Hepatocyte (in vitro differentiated cells): ENCODE results near the gene ECSIT. TPM values are rescaled to one million over a fixed set of nuclear protein-coding genes. Genes with fewer than 3 reads are reported as not detected.

Experiments used
- DNase-seq: peaks from one replicate; pipeline ENCODE4 v3.0.0-alpha.2; 2016; ENCODE audit warnings: low spot score
- H2AFZ ChIP-seq: fragments of 200-600 bp; sonication (generic); 2 replicates; pipeline ENCODE4 v1.6.0; 2016; ENCODE audit warnings: antibody characterized with exemption, mild to moderate bottlenecking
- H3K27ac ChIP-seq: fragments of 200-600 bp; sonication (generic); 2 replicates; pipeline ENCODE4 v1.5.1; 2016; ENCODE audit warnings: mild to moderate bottlenecking
- H3K27me3 ChIP-seq: fragments of 200-600 bp; sonication (generic); 2 replicates; pipeline ENCODE4 v1.6.1; 2016
- H3K36me3 ChIP-seq: fragments of 200-600 bp; sonication (generic); replicated peaks from 2 replicates; pipeline ENCODE4 v1.5.1; 2016; ENCODE audit warnings: low read depth; ENCODE audit not compliant: insufficient read depth
- H3K4me1 ChIP-seq: fragments of 200-600 bp; sonication (generic); 2 replicates; pipeline ENCODE4 v1.5.1; 2016; ENCODE audit warnings: mild to moderate bottlenecking, moderate library complexity; ENCODE audit not compliant: insufficient read depth
- H3K4me2 ChIP-seq: fragments of 200-600 bp; sonication (generic); 2 replicates; pipeline ENCODE4 v1.6.0; 2016
- H3K4me3 ChIP-seq: fragments of 200-600 bp; sonication (generic); 2 replicates; pipeline ENCODE4 v1.5.1; 2016; ENCODE audit warnings: mild to moderate bottlenecking
- H3K79me2 ChIP-seq: fragments of 200-600 bp; sonication (generic); 2 replicates; pipeline ENCODE4 v1.6.0; 2017; ENCODE audit warnings: mild to moderate bottlenecking
- H3K9me2 ChIP-seq: fragments of 200-600 bp; sonication (generic); replicated peaks from 2 replicates; pipeline ENCODE4 v1.6.0; 2017; ENCODE audit warnings: mild to moderate bottlenecking; ENCODE audit not compliant: insufficient read depth
- H3K9me3 ChIP-seq: fragments of 200-600 bp; sonication (generic); 2 replicates; pipeline ENCODE4 v1.5.1; 2016; ENCODE audit warnings: low read depth, mild to moderate bottlenecking
- H4K20me1 ChIP-seq: fragments of 200-600 bp; sonication (generic); 2 replicates; pipeline ENCODE4 v1.6.0; 2016; ENCODE audit warnings: mild to moderate bottlenecking; ENCODE audit not compliant: insufficient read depth, poor library complexity, severe bottlenecking
- EZH2 ChIP-seq: fragments of 200-600 bp; sonication (generic); IDR thresholded peaks from 2 replicates; pipeline ENCODE4 v1.6.1; 2016; ENCODE audit warnings: antibody characterized with exemption, mild to moderate bottlenecking, borderline replicate concordance
- EZH2phosphoT487 ChIP-seq: fragments of 200-600 bp; sonication (generic); IDR thresholded peaks from one replicate; pipeline ENCODE4 v1.6.1; 2018; ENCODE audit warnings: antibody characterized with exemption, mild to moderate bottlenecking, low read depth, moderate library complexity; ENCODE audit not compliant: unreplicated experiment, severe bottlenecking
- WGBS: methylation state at CpG from one replicate; pipeline ENCODE4 v1.1.6; 2016; ENCODE audit warnings: low lambda C conversion rate; ENCODE audit errors: missing lambda C conversion rate; 5-methylcytosine and 5-hydroxymethylcytosine counted together
- polyA plus RNA-seq: library from polyadenylated mRNA; unstranded; fragments of >200 nt; fragmentation: Nextera tagmentation; extraction: Ambion mirVana; gene quantifications from 2 replicates; pipeline ENCODE4 v1.2.1, GENCODE V29; 2016
- total RNA-seq: library from RNA; depleted of rRNA; stranded (reverse); fragments of >200 nt; gene quantifications from 2 replicates; pipeline ENCODE4 v1.2.3, GENCODE V29; 2014
- TF ChIP-seq, protein P1 (sequence below): fragments of 200-600 bp; sonication (generic); IDR thresholded peaks from 2 replicates; pipeline ENCODE4 v1.5.1; 2016; ENCODE audit warnings: antibody characterized with exemption, mild to moderate bottlenecking; ENCODE audit not compliant: poor library complexity

ECSIT gene
- total and polyA plus RNA-seq, 2 experiments from 2014 or later, result 23.2 to 32.5 TPM

DNA sequence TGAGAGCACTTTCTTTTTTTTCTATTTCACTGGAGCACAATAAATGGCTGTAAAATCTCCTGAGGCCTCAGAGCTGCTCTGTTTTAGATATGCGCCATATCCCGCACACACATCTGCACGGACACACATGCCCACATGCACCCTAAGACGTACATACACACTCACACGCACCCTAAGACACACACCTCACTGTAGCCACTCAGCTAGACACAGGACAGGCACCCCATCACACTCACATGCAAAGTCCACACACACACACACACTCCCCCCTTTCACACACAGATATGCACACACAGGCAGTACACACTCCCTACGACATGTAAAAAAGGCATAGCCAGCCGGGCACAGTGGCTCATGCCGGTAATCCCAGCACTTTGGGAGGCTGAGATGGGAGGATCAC is 21.3 kb upstream of the ECSIT start:
- Histone ChIP-seq H4K20me1 (peaks cover under 1% of the 10 kb centered on the region), H3K36me3 (no peaks in the 10 kb centered on the region), H3K9me3 (no peaks in the 10 kb centered on the region), H3K4me1 (no peaks in the 10 kb centered on the region), H3K27me3 (no peaks in the 10 kb centered on the region), H3K79me2 (no peaks in the 10 kb centered on the region), H3K4me2 (no peak overlapping the region), H2AFZ (no peak overlapping the region), H3K27ac (no peak overlapping the region), H3K4me3 (no peak overlapping the region), H3K9me2 (no peaks in the 10 kb centered on the region)
- no peak for TF ChIP-seq EZH2phosphoT487
- TF ChIP-seq, protein P1, sequence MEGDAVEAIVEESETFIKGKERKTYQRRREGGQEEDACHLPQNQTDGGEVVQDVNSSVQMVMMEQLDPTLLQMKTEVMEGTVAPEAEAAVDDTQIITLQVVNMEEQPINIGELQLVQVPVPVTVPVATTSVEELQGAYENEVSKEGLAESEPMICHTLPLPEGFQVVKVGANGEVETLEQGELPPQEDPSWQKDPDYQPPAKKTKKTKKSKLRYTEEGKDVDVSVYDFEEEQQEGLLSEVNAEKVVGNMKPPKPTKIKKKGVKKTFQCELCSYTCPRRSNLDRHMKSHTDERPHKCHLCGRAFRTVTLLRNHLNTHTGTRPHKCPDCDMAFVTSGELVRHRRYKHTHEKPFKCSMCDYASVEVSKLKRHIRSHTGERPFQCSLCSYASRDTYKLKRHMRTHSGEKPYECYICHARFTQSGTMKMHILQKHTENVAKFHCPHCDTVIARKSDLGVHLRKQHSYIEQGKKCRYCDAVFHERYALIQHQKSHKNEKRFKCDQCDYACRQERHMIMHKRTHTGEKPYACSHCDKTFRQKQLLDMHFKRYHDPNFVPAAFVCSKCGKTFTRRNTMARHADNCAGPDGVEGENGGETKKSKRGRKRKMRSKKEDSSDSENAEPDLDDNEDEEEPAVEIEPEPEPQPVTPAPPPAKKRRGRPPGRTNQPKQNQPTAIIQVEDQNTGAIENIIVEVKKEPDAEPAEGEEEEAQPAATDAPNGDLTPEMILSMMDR, result no peak
- TF ChIP-seq EZH2, result no peak
- 95% methylated on average over 8 of the region's 8 CpGs for WGBS
- DNase-seq, result no peak

DNA sequence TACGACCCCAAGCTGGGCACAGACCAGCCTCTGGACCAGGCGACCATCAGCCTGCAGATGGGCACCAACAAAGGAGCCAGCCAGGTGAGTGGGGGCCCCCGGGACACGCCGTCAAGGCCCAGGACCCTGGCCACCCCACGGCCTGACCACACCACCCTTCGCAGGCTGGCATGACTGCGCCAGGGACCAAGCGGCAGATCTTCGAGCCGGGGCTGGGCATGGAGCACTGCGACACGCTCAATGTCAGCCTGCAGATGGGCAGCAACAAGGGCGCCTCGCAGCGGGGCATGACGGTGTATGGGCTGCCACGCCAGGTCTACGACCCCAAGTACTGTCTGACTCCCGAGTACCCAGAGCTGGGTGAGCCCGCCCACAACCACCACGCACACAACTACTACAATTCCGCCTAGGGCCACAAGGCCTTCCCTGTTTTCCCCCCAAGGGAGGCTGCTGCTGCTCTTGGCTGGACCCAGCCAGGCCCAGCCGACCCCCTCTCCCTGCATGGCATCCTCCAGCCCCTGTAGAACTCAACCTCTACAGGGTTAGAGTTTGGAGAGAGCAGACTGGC is 20.5 kb upstream of the ECSIT start:
- Histone ChIP-seq H3K9me3 (no peaks in the 10 kb centered on the region), H3K4me1 (no peaks in the 10 kb centered on the region), H3K27me3 (no peaks in the 10 kb centered on the region), H3K4me2 (no peak overlapping the region), H3K4me3 (no peak overlapping the region), H3K9me2 (no peaks in the 10 kb centered on the region), H2AFZ (no peak overlapping the region), H4K20me1 (no peaks in the 10 kb centered on the region), H3K79me2 (no peaks in the 10 kb centered on the region), H3K36me3 (no peaks in the 10 kb centered on the region), H3K27ac (no peak overlapping the region)
- TF ChIP-seq EZH2, result no peak
- TF ChIP-seq, protein P1, result no peak
- no peak for TF ChIP-seq EZH2phosphoT487
- no peak for DNase-seq
- 93% methylated on average over 21 of the region's 24 CpGs for WGBS

DNA sequence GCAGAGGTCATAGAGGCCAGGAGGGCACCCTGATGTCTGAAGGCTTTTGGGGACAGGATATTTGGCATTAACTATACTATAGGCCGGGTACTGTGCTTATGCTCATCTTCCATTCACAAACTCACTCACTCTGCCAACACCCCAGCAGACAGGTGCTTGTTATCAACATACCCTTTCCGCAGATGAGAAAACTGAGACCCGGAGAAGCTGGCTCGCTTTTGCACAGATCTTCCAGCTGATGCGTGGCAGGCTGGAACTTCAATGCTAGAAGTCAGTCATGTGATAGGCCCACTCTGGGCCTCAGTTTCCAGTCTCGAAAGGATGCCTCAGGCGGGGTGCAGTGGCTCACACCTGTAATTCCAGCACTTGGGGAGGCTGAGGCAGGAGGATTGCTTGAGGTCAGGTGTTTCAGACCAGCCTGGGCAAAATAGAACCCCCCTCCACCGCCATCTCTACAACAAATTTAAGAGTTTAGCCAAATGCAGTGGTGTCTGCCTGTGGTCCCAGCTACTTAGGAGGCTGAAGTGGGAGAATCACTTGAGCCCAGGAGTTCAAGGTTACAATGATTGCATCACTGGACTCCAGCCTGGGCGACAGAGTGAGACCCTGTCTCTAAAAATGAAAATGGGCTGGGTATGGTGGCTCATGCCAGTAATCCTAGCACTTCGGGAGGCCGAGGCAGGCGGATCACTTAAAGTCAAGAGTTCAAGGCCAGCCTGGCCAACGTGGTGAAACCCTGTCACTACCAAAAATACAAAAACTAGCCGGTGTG is 19.2 kb upstream of the ECSIT start:
- Histone ChIP-seq H3K9me2 (no peaks in the 10 kb centered on the region), H2AFZ (no peak overlapping the region), H3K4me2 (no peak overlapping the region), H3K79me2 (no peaks in the 10 kb centered on the region), H3K4me1 (no peaks in the 10 kb centered on the region), H3K27me3 (no peaks in the 10 kb centered on the region), H3K36me3 (no peaks in the 10 kb centered on the region), H3K4me3 (no peak overlapping the region), H3K9me3 (no peaks in the 10 kb centered on the region), H4K20me1 (no peaks in the 10 kb centered on the region), H3K27ac (no peak overlapping the region)
- no peak for DNase-seq
- 93% methylated on average over 14 of the region's 14 CpGs for WGBS
- TF ChIP-seq EZH2phosphoT487 (no peak), EZH2 (no peak)
- TF ChIP-seq, protein P1, result no peak
